Ovary (tissue), 9 donors: ENCODE data around the gene MYBPC2. TPM values are rescaled to one million over a fixed set of nuclear protein-coding genes. Genes with fewer than 3 reads are reported as not detected.

Experiments
- DNase-seq, 5 donors: peaks; one replicate each; pipeline ENCODE4 v3.0.0-alpha.2; 2019 to 2020
- H3K27ac ChIP-seq, 2 donors: fragments of 200-600 bp; one replicate each; pipeline versions ENCODE4 v1.5.1 to v1.8.0; 2019 to 2022
- H3K27me3 ChIP-seq: fragments of 200-600 bp; one replicate; pipeline ENCODE4 v1.8.0; 2022
- H3K36me3 ChIP-seq: fragments of 200-600 bp; sonication (generic); one replicate; pipeline ENCODE4 v1.5.1; 2019
- H3K4me1 ChIP-seq: one replicate; pipeline ENCODE4 v1.8.1; 2013; ENCODE audit warnings: mild to moderate bottlenecking, moderate library complexity; ENCODE audit not compliant: insufficient read depth
- H3K4me3 ChIP-seq: fragments of 200-600 bp; sonication (generic); one replicate; pipeline ENCODE4 v1.5.1; 2017
- H3K9me3 ChIP-seq, 2 donors: fragments of 200-600 bp in 1 of 2; sonication (generic) in 1 of 2; one replicate each; pipeline versions ENCODE4 v1.5.1 to v1.8.1; 2013 to 2019; ENCODE audit warnings: mild to moderate bottlenecking in 1 of 2, moderate library complexity in 1 of 2
- EP300 ChIP-seq: sonication (generic); formaldehyde crosslinking; IDR thresholded peaks from one replicate; pipeline ENCODE4 v1.6.1; 2017; ENCODE audit warnings: antibody characterized with exemption
- POLR2A ChIP-seq: fragments of 450-650 bp; IDR thresholded peaks from one replicate; pipeline ENCODE4 v1.6.1; 2017; ENCODE audit warnings: antibody characterized with exemption, mild to moderate bottlenecking, moderate library complexity
- WGBS, 3 donors: extraction: QIAGEN DNeasy Blood & Tissue Kit in 1 of 3; methylation state at CpG; one replicate each; pipeline versions ENCODE4 v1.1.5 to v1.1.7; 2013 to 2017; 5-methylcytosine and 5-hydroxymethylcytosine counted together
- intact Hi-C, 4 donors: fragments of 100-400 bp; cut with DNase I; formaldehyde crosslinking; loops; one replicate each; pipeline versions ENCODE4 v1.11.0 to v1.15.1; 2022 to 2023
- polyA plus RNA-seq, 2 donors: library from polyadenylated mRNA; stranded (reverse); fragments of 200-250 nt in 1 of 2; fragments of 350-450 nt in 1 of 2; fragmentation: Illumina TruSeq in 1 of 2; extraction: RNeasy Lipid Tissue Mini Kit (QIAGEN cat#74804) in 1 of 2; gene quantifications; one replicate each; pipeline ENCODE4 v1.2.3, GENCODE V29; 2013 to 2014
- total RNA-seq, 7 donors: library from RNA; depleted of rRNA in 2 of 7; stranded (reverse); fragments of >200 nt in 2 of 7; fragmentation: NEBNext Ultra II Directional in 3 of 7; extraction: Animal tissue kit (Norgen Biotek cat#: 25700) in 3 of 7; gene quantifications; one replicate each; pipeline versions ENCODE4 v1.1.0 to v1.2.4, GENCODE V29; 2016 to 2023
- TF ChIP-seq, protein P1 (sequence below), 3 donors: fragments of 450-650 bp in 2 of 3; fragments of 200-600 bp in 1 of 3; IDR thresholded peaks; one replicate each; pipeline versions ENCODE4 v1.5.1 to v1.8.0; 2016 to 2022; ENCODE audit warnings: antibody characterized with exemption in 3 of 3, mild to moderate bottlenecking in 1 of 3
- donor health status: DM: no; HTN: no; CAD: no; lungs with moderate emphysema.
- donor health status: DM: no; HTN: no; CAD: no.
- donor health status: Bipolar disorder and iron deficiency.
- donor health status: DM: yes; HTN: yes; CAD: no.
- donor health status: DM: no; HTN: no; CAD: no.
- donor health status: DM: yes; HTN: yes; CAD: no.

Gene MYBPC2
- total and polyA plus RNA-seq, 9 donors: 0.05 to 0.28 (median 0.10) TPM; not detected in 5

DNA sequence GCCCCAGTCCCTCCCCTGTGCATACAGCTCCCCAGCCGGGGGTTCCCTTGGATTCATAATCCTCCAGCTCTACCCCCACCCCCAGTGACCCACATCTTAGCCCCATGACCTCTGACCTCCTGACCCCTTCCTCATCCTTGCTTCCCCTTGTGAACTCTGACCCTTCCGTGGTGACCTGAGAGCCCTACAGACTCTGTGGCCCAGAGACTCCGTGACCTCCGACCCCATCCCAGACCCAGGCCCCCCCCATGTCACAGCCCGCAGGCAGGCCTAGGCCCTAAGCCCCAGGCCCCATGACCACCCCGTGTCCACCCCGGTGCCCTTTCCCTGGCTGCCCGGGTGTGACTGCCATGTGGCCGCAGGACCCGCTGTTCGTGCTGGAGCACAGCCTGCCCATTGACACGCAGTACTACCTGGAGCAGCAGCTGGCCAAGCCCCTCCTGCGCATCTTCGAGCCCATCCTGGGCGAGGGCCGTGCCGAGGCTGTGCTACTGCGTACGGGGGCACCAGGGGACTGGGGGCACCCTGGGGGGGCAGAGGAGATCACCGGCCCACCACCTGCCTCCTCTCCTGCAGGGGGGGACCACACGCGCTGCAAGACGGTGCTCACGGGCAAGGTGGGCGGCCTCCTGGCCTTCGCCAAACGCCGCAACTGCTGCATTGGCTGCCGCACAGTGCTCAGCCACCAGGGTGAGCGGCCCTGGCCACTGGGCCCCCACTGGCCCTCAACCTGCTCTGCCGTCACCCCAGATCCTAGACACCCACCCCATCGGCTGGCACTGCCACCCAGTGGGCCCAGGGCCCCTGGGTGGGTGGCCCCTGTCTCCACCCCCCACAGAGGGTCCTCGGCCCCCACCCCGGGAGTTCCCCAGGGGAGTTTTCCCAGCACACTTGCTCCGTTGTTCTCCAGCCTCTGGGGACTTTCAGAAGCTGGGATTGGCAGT is 16.4 kb upstream of the MYBPC2 start:
- no peaks in the 10 kb centered on the region for H3K27me3 ChIP-seq
- H3K4me1 ChIP-seq: peaks cover 2% of the 10 kb centered on the region
- intact Hi-C loops: loop anchor here in 2 of 4 donors (5.0 to 10.0 kb wide), 3 partner anchors 52 to 272 kb away; partner anchors contain the start of gene NAPSA (in 1 of the 2)
- no peaks in the 10 kb centered on the region for H3K9me3 ChIP-seq
- no peak for DNase-seq
- WGBS, 3 donors: 81 to 85% (median 84%) methylated on average over 15 to 35 of the region's 35 CpGs
- no peaks in the 10 kb centered on the region for H3K36me3 ChIP-seq
- no peak overlapping the region for H3K4me3 ChIP-seq
- no peak overlapping the region for H3K27ac ChIP-seq
- TF ChIP-seq POLR2A (no peak), EP300 (no peak)
- TF ChIP-seq, protein P1, sequence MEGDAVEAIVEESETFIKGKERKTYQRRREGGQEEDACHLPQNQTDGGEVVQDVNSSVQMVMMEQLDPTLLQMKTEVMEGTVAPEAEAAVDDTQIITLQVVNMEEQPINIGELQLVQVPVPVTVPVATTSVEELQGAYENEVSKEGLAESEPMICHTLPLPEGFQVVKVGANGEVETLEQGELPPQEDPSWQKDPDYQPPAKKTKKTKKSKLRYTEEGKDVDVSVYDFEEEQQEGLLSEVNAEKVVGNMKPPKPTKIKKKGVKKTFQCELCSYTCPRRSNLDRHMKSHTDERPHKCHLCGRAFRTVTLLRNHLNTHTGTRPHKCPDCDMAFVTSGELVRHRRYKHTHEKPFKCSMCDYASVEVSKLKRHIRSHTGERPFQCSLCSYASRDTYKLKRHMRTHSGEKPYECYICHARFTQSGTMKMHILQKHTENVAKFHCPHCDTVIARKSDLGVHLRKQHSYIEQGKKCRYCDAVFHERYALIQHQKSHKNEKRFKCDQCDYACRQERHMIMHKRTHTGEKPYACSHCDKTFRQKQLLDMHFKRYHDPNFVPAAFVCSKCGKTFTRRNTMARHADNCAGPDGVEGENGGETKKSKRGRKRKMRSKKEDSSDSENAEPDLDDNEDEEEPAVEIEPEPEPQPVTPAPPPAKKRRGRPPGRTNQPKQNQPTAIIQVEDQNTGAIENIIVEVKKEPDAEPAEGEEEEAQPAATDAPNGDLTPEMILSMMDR (IDR thresholded peaks at IDR 0.05): no peak

DNA sequence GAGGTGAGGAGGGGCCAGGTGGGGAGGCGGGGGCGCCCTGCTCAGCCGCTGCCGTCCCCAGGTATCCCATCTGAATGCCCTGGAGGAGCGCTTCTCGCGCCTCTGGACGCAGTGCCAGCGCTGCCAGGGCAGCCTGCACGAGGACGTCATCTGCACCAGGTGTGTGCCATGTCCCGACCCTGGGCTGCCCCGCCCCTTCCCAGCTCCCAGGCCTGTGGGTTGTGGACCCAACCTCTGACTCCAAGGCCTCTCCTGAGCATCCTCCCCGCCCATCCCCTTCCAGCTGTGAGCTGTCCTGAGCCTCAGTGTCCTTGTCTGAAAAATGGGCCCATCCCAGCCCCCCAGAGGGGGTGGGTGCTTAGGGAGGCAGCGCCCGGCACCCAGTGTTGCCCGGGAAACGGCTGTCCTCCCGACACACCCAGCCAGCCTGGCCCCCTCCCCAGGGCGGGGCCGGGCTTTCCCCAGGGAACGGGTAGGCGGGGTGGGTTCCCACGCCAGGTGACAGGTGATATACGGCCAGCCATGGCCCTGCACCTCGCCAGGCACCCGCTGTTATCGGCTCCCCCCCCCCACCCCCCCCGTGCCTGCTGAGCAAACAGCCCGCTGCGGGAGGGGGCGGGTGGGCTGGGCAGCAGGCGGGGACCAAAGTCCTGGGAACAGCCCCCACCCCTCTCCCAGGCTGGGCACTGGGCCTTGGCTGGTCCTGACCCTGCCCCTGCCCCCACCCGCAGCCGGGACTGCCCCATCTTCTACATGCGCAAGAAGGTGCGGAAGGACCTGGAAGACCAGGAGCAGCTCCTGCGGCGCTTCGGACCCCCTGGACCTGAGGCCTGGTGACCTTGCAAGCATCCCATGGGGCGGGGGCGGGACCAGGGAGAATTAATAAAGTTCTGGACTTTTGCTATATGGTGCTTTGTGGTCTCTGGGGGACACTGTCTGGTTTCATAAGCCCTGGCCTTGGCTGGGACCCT is 15.3 kb upstream of the MYBPC2 start:
- TF ChIP-seq POLR2A (no peak), EP300 (no peak)
- TF ChIP-seq, protein P1 (IDR thresholded peaks at IDR 0.05): no peak
- H3K27ac ChIP-seq: no peak overlapping the region
- intact Hi-C loops: loop anchor here in 2 of 4 donors (5.0 to 10.0 kb wide), 3 partner anchors 53 to 273 kb away; partner anchors contain the start of gene NAPSA (in 1 of the 2)
- no peaks in the 10 kb centered on the region for H3K27me3 ChIP-seq
- H3K9me3 ChIP-seq: no peaks in the 10 kb centered on the region
- H3K4me1 ChIP-seq: peaks cover 2% of the 10 kb centered on the region
- DNase-seq: no peak
- no peak overlapping the region for H3K4me3 ChIP-seq
- 59 to 70% (median 61%) methylated on average over 34 to 42 of the region's 42 CpGs for WGBS, 3 donors
- H3K36me3 ChIP-seq: no peaks in the 10 kb centered on the region

DNA sequence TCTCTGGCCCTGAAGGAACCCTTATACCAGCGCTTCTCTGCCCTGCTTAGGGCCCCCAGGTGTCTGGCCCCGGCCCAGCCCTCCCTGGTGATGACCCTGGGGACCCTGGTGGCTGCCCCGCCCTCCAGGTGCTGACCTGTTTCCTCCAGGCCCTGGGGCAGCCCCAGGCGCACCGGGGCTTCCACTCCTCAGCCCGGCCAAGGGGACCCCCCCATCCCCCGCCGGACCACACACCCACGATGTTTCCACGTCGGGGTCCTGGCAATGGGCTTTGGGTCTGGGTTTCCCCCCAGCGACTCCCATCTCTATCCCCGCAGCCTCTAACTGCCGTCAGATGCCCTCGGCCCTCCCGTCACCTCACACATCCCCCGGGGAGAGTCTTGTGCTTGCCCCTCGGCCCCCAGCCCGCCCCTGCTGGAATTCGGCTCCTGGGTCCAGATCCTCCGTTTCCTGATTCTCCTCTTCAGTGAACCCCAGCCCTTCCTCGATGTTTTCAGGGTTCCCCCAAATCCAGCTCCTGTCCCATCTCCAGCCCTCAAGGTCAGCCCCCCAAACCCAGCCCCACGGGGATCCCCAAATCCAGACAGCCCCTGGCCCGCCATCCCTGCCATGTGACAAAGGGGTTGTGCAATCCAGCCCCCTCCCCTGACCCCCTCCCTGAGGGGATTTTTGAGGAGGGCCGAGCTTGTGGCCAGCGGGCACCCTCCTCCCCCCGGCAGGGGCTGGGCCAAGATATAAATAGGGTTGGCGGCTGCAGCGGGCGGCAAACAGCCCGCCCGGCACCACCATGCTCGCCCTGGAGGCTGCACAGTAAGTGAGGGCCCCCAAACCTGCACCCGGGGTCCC is 14.3 kb upstream of the MYBPC2 start, which contains the start of gene SPIB:
TSS of gene SPIB (plus strand) at position 763 of the 846 bp plus-strand sequence. CDS start at position 788, 25 bp downstream.
- DNase-seq: no peak
- H3K27ac ChIP-seq: no peak within 1 kb of the TSS
- H3K27me3 ChIP-seq: no peaks in the 10 kb centered on the region
- peaks cover 2% of the 10 kb centered on the region for H3K4me1 ChIP-seq
- no peaks in the 10 kb centered on the region for H3K36me3 ChIP-seq
- TF ChIP-seq POLR2A (no peak), EP300 (no peak)
- TF ChIP-seq, protein P1 (IDR thresholded peaks at IDR 0.05): no peak
- no peak within 1 kb of the TSS for H3K4me3 ChIP-seq
- intact Hi-C loops: loop anchor here in 2 of 4 donors (5.0 to 10.0 kb wide), 3 partner anchors 54 to 274 kb away; partner anchors contain the start of gene NAPSA (in 1 of the 2)
- WGBS, 3 donors: 17 to 28% (median 26%) methylated on average over 31 to 34 of the region's 34 CpGs
- H3K9me3 ChIP-seq: no peaks in the 10 kb centered on the region
